H9 (cell line): Measurements from ENCODE around the gene MALT1. TPM values are rescaled to one million over a fixed set of nuclear protein-coding genes. Genes with fewer than 3 reads are reported as not detected.

Experiments used
- DNase-seq: peaks from one replicate; pipeline ENCODE4 v3.0.0-alpha.2; 2017
- H2AFZ ChIP-seq: one replicate; pipeline ENCODE4 v1.6.1; 2013; ENCODE audit warnings: mild to moderate bottlenecking, low read length, control low read depth, moderate library complexity
- H2AK5ac ChIP-seq: 2 replicates; pipeline ENCODE4 v1.6.1; 2013; ENCODE audit warnings: low read length, control low read depth, mixed read lengths; ENCODE audit not compliant: insufficient read length
- H2BK120ac ChIP-seq: one replicate; pipeline ENCODE4 v1.6.1; 2013; ENCODE audit warnings: low read depth, mild to moderate bottlenecking, low read length, control low read depth, inconsistent platforms; ENCODE audit not compliant: poor library complexity, severe bottlenecking
- H2BK12ac ChIP-seq: 2 replicates; pipeline ENCODE4 v1.6.1; 2013; ENCODE audit warnings: low read length, control low read depth, mixed read lengths, low read depth; ENCODE audit not compliant: insufficient read length
- H2BK15ac ChIP-seq: 2 replicates; pipeline ENCODE4 v1.6.1; 2013; ENCODE audit warnings: low read depth, low read length, control low read depth
- H2BK20ac ChIP-seq: one replicate; pipeline ENCODE4 v1.6.1; 2013; ENCODE audit warnings: low read depth, mild to moderate bottlenecking, low read length, control low read depth, inconsistent platforms; ENCODE audit not compliant: poor library complexity, severe bottlenecking
- H2BK5ac ChIP-seq: 2 replicates; pipeline ENCODE4 v1.6.1; 2013; ENCODE audit warnings: low read length, control low read depth, mixed read lengths; ENCODE audit not compliant: insufficient read length
- H3K14ac ChIP-seq: 2 replicates; pipeline ENCODE4 v1.6.1; 2013; ENCODE audit warnings: low read length, control low read depth; ENCODE audit not compliant: insufficient read depth
- H3K18ac ChIP-seq: 2 replicates; pipeline ENCODE4 v1.6.1; 2013; ENCODE audit warnings: low read depth, mild to moderate bottlenecking, mixed read lengths, low read length, control low read depth; ENCODE audit not compliant: insufficient read length
- H3K23ac ChIP-seq: 2 replicates; pipeline ENCODE4 v1.6.1; 2013; ENCODE audit warnings: low read length, control low read depth, mixed read lengths, low read depth; ENCODE audit not compliant: insufficient read length
- H3K23me2 ChIP-seq: 2 replicates; pipeline ENCODE4 v1.6.1; 2013; ENCODE audit warnings: low read depth, mild to moderate bottlenecking, mixed read lengths, low read length, control low read depth; ENCODE audit not compliant: insufficient read length, poor library complexity, severe bottlenecking
- H3K27ac ChIP-seq: 2 replicates; pipeline ENCODE4 v1.5.1; 2013; ENCODE audit warnings: low read length, control low read depth, mixed read lengths, low read depth; ENCODE audit not compliant: insufficient read length
- H3K27me3 ChIP-seq: 2 replicates; pipeline ENCODE4 v1.6.1; 2013; ENCODE audit warnings: low read length, control low read depth, inconsistent platforms; ENCODE audit not compliant: insufficient read depth
- H3K4ac ChIP-seq: 2 replicates; pipeline ENCODE4 v1.6.1; 2013; ENCODE audit warnings: low read depth, mild to moderate bottlenecking, control low read depth, inconsistent platforms, low read length, moderate library complexity
- H3K4me1 ChIP-seq: 2 replicates; pipeline ENCODE4 v1.6.1; 2013; ENCODE audit warnings: low read length, control low read depth, inconsistent platforms; ENCODE audit not compliant: insufficient read depth
- H3K4me2 ChIP-seq: 2 replicates; pipeline ENCODE4 v1.6.1; 2013; ENCODE audit warnings: low read length, control low read depth, mixed read lengths; ENCODE audit not compliant: insufficient read length, insufficient read depth
- H3K56ac ChIP-seq: 2 replicates; pipeline ENCODE4 v1.6.1; 2013; ENCODE audit warnings: low read depth, mild to moderate bottlenecking, mixed read lengths, low read length, control low read depth; ENCODE audit not compliant: insufficient read length
- H3K79me1 ChIP-seq: 2 replicates; pipeline ENCODE4 v1.6.1; 2013; ENCODE audit warnings: low read depth, mild to moderate bottlenecking, moderate library complexity, low read length, control low read depth, inconsistent platforms; ENCODE audit not compliant: insufficient read depth, poor library complexity, severe bottlenecking
- H3K79me2 ChIP-seq: 2 replicates; pipeline ENCODE4 v1.6.1; 2013; ENCODE audit warnings: low read length, control low read depth, inconsistent platforms; ENCODE audit not compliant: insufficient read depth
- H3K9ac ChIP-seq: 2 replicates; pipeline ENCODE4 v1.6.1; 2013; ENCODE audit warnings: low read length, control low read depth, mixed read lengths; ENCODE audit not compliant: insufficient read length; ENCODE audit errors: extremely low read depth
- H3K9me3 ChIP-seq: one replicate; pipeline ENCODE4 v1.6.1; 2013; ENCODE audit warnings: low read depth, low read length, inconsistent platforms; ENCODE audit not compliant: control insufficient read depth
- H3T11ph ChIP-seq: one replicate; pipeline ENCODE4 v1.6.1; 2013; ENCODE audit warnings: mild to moderate bottlenecking, low read length, control low read depth, inconsistent platforms
- H4K20me1 ChIP-seq: one replicate; pipeline ENCODE4 v1.6.1; 2013; ENCODE audit not compliant: control insufficient read depth, insufficient read length, insufficient read depth
- H4K5ac ChIP-seq: 2 replicates; pipeline ENCODE4 v1.6.1; 2013; ENCODE audit warnings: low read depth, mild to moderate bottlenecking, mixed read lengths, low read length, control low read depth; ENCODE audit not compliant: insufficient read length
- H4K8ac ChIP-seq: replicated peaks from 2 replicates; pipeline ENCODE4 v1.6.1; 2013; ENCODE audit warnings: low read length, control low read depth, mixed read lengths, low read depth; ENCODE audit not compliant: insufficient read length
- H4K91ac ChIP-seq: 2 replicates; pipeline ENCODE4 v1.6.1; 2013; ENCODE audit warnings: low read depth, mild to moderate bottlenecking, moderate library complexity, mixed read lengths, low read length, control low read depth; ENCODE audit not compliant: insufficient read length
- H3K27ac Mint-ChIP-seq, 3 experiments: 2 replicates in 2 of 3; 3 replicates in 1 of 3; pipeline ENCODE4 v1.8.0; 2020 to 2021; ENCODE audit warnings: mixed read lengths in 3 of 3, mild to moderate bottlenecking in 1 of 3, moderate library complexity in 1 of 3
- H3K27me3 Mint-ChIP-seq: 2 replicates; pipeline ENCODE4 v1.8.0; 2021; ENCODE audit warnings: low read depth, mild to moderate bottlenecking, moderate library complexity, mixed read lengths
- H3K36me3 Mint-ChIP-seq, 3 experiments: 2 replicates in 2 of 3; 3 replicates in 1 of 3; pipeline ENCODE4 v1.8.0; 2020 to 2021; ENCODE audit warnings: low read depth in 3 of 3, mixed read lengths in 3 of 3; ENCODE audit not compliant: insufficient read depth in 1 of 3
- H3K4me1 Mint-ChIP-seq, 2 experiments: 2 replicates each; pipeline ENCODE4 v1.8.0; 2020; ENCODE audit warnings: mixed read lengths in 2 of 2
- H3K4me3 Mint-ChIP-seq, 2 experiments: 2 replicates in 1 of 2; 3 replicates in 1 of 2; pipeline ENCODE4 v1.8.0; 2020 to 2021; ENCODE audit warnings: mild to moderate bottlenecking in 2 of 2, mixed read lengths in 2 of 2, moderate library complexity in 1 of 2
- H3K9me3 Mint-ChIP-seq, 2 experiments: 2 replicates in 1 of 2; 3 replicates in 1 of 2; pipeline ENCODE4 v1.8.0; 2020; ENCODE audit warnings: mild to moderate bottlenecking in 2 of 2, mixed read lengths in 2 of 2, moderate library complexity in 1 of 2
- WGBS: extraction: QIAGEN DNeasy Blood & Tissue Kit; methylation state at CpG from one replicate; pipeline ENCODE4 v1.1.7; 2013; ENCODE audit warnings: missing lambda C conversion rate, low lambda C conversion rate, mixed read lengths; ENCODE audit not compliant: insufficient read length; ENCODE audit errors: extremely low coverage; 5-methylcytosine and 5-hydroxymethylcytosine counted together
- total RNA-seq: library from RNA; stranded (reverse); gene quantifications from 2 replicates; pipeline ENCODE4 v1.2.1, GENCODE V29; 2021
- TF ChIP-seq, protein P1 (sequence below): fragments of 200-600 bp; sonication (generic); conservative IDR thresholded peaks from 3 replicates; pipeline ENCODE4 v1.8.0; 2021; ENCODE audit warnings: antibody characterized with exemption, mild to moderate bottlenecking

MALT1 gene
- total RNA-seq, 1 experiment from 2014 or later: 18.1 TPM

DNA sequence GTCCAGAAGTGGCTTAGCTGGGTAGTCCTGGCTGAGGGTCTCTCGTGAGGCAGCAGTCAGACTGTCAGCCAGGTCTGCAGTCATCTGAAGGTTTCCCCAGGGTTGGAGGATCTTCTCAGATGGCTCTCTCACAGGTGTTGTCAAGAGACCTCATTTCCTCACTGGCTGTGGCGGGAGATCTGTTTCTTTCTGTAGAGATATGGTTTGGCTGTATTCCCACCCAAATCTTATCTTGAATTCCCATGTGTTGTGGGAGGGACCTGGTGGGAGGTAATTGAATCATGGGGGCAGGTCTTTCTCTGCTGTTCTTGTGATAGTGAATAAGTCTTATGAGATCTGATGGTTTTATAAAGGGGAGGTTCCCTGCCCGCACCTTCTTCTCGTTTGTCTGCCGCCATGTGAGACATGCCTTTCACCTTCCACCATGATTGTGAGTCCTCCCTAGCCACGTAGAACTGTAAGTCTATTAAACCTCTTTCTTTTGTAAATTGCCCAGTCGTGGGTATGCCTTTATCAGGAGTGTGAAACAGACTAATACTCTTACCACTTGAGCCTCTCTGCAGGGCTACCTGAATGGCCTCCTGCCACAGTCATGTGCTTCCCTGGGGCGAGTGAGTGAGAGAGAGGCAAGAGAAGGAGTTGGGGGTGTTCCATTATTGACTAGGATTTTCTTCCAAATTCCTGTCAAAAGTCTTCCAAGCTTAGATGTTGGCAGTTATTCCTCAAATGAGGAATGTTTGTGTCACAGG lies 23.6 kb downstream of the MALT1 start:
- H3K4me1 Mint-ChIP-seq: peaks cover 12 to 15% of the 10 kb centered on the region in 2 experiments
- H3K4me1 ChIP-seq: no peaks in the 10 kb centered on the region; the same call in 1 of the 2 replicates
- no peak overlapping the region for H3K4me3 Mint-ChIP-seq
- H3T11ph ChIP-seq: no peak overlapping the region
- peaks cover 0 to 5% of the 10 kb centered on the region in 2 experiments; a peak in 2 of 5 replicates for H3K9me3 Mint-ChIP-seq
- no peak overlapping the region for H2BK15ac ChIP-seq
- no peak for DNase-seq
- H3K27me3 ChIP-seq: no peaks in the 10 kb centered on the region
- H4K5ac ChIP-seq: no peak overlapping the region
- no peak overlapping the region for H4K91ac ChIP-seq
- H4K8ac ChIP-seq: no peak overlapping the region
- H2AFZ ChIP-seq: no peak overlapping the region
- peaks cover 22 to 40% (median 37%) of the 10 kb centered on the region in 3 experiments for H3K36me3 Mint-ChIP-seq
- TF ChIP-seq, protein P1, sequence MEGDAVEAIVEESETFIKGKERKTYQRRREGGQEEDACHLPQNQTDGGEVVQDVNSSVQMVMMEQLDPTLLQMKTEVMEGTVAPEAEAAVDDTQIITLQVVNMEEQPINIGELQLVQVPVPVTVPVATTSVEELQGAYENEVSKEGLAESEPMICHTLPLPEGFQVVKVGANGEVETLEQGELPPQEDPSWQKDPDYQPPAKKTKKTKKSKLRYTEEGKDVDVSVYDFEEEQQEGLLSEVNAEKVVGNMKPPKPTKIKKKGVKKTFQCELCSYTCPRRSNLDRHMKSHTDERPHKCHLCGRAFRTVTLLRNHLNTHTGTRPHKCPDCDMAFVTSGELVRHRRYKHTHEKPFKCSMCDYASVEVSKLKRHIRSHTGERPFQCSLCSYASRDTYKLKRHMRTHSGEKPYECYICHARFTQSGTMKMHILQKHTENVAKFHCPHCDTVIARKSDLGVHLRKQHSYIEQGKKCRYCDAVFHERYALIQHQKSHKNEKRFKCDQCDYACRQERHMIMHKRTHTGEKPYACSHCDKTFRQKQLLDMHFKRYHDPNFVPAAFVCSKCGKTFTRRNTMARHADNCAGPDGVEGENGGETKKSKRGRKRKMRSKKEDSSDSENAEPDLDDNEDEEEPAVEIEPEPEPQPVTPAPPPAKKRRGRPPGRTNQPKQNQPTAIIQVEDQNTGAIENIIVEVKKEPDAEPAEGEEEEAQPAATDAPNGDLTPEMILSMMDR: no peak
- no peaks in the 10 kb centered on the region for H3K79me2 ChIP-seq
- H2BK20ac ChIP-seq: no peak overlapping the region
- H3K9me3 ChIP-seq: no peaks in the 10 kb centered on the region
- no CpG with 5 or more reads among the region's 8 CpGs for WGBS
- no peak overlapping the region for H2AK5ac ChIP-seq
- no peak overlapping the region for H3K18ac ChIP-seq
- no peak overlapping the region for H3K23ac ChIP-seq
- H2BK120ac ChIP-seq: no peak overlapping the region
- H2BK5ac ChIP-seq: no peak overlapping the region
- no peaks in the 10 kb centered on the region for H3K79me1 ChIP-seq
- no peak overlapping the region for H3K9ac ChIP-seq
- H3K27ac Mint-ChIP-seq: peak overlapping the region in 1 of 3 experiments; percentile 8; a peak in 1 of 7 replicates
- no peak overlapping the region for H3K4me2 ChIP-seq
- H3K4ac ChIP-seq: no peak overlapping the region
- no peaks in the 10 kb centered on the region for H4K20me1 ChIP-seq
- H3K14ac ChIP-seq: no peak overlapping the region
- H2BK12ac ChIP-seq: no peak overlapping the region
- H3K23me2 ChIP-seq: no peaks in the 10 kb centered on the region
- no peaks in the 10 kb centered on the region for H3K27me3 Mint-ChIP-seq
- no peak overlapping the region for H3K27ac ChIP-seq
- no peak overlapping the region for H3K56ac ChIP-seq
